ENCODE data around the gene PIGH. TPM values are rescaled to one million over a fixed set of nuclear protein-coding genes. Genes with fewer than 3 reads are reported as not detected.

The PIGH gene
- polyA plus RNA-seq, 5 donors = 24.1 to 25.4 (median 24.8) TPM

DNA sequence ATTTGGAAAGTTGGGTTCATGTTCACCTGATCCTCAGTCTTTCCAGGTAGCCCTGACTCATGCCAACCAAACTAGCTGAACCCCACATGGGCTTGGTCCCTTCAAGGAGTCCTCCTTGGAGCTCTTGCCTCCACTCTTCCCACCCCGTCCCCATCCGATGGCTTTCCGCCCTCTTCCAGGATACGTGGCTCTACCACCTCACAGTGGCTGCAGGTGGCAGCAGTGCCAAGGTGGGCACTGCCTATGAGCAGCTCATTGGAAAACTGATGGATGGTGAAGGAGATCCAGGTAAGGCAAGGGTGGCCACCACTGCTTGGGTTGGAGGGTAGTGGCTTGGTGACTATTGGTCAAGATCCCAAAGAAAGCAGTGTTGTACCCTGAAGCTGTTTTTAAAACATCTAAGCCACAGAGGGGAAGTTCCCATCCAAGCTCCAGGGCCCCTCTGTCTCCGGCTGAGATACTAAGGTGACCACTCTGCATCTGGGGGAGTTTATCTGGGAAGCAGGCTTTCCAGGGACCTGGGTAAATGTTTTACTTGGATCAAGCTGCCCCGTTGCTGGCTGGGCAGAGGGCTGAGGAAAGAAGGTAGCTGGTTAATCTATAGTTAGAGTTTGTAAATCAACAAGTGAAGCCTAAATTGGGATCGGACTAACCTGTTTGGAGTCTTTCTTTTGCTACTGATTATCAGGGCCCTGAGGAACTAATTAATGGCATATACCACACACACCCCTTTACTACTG, 23.7 kb downstream of the PIGH start:
- DNase-seq = no peak

GRCh38 chr14:67575684-67576083, 24.4 kb downstream of the PIGH start:
- no peak for DNase-seq

- no peak for DNase-seq
Measured at GRCh38 chr14:67574806-67575205, 25.3 kb downstream of the PIGH start.

- DNase-seq = no peak
Measured at GRCh38 chr14:67574156-67574555, 25.9 kb downstream of the PIGH start.

- DNase-seq = no peak
Measured at GRCh38 chr14:67573228-67574010, 26.6 kb downstream of the PIGH start.

- no peak for DNase-seq
Measured at GRCh38 chr14:67572608-67573007, 27.5 kb downstream of the PIGH start.

DNA sequence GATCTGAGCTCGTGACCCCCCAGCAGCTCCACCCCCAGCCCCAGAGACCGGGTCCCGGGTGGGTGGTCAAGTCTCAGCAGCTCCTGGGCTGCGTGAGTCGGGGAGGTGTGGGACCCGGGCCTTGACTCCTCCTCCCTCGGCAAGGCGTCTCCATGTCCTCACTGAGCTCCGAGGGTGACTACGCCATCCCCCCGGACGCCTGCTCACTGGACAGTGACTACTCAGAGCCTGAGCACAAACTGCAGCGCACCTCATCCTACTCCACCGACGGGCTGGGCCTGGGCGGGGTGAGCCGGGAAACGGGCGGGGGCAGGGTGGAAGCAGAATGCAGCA, 28.1 kb downstream of the PIGH start:
- no peak for DNase-seq

DNA sequence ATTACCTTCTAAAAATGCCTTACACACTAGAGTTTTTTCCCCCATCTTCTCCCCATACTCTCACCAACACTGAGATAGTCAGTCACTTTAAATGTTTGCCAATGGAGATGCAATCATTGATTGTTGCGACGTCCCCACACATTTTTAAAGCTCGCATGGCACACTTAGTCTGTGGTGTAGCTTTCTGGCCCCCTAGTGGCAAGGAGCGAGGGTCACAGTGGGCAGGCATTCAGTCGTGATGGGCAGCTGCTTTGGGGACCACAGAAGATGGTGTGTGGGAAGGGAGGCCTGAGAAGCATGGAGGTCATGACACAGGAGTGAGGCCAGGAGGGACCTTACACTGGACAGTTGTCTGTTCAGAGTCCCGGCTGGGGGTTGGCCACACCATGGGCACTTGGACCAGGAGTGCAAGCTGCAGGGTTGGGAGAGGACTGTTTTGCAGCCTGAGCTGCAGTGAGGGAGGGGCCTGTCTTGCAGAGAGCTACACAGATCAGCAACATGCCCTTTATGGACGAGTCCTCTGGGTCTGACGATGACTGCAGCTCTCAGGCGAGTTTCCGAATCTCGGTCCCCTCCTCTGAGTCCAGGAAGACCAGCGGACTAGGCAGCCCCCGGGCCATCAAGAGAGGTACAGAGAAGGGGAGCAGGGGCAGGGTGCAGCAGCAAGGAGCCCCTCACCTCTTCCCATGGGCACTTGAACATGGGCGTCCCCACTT, 28.6 kb downstream of the PIGH start:
- DNase-seq = peak; percentile 30 to 42

- DNase-seq = no peak
Measured at GRCh38 chr14:67570453-67570852, 29.6 kb downstream of the PIGH start.

DNA sequence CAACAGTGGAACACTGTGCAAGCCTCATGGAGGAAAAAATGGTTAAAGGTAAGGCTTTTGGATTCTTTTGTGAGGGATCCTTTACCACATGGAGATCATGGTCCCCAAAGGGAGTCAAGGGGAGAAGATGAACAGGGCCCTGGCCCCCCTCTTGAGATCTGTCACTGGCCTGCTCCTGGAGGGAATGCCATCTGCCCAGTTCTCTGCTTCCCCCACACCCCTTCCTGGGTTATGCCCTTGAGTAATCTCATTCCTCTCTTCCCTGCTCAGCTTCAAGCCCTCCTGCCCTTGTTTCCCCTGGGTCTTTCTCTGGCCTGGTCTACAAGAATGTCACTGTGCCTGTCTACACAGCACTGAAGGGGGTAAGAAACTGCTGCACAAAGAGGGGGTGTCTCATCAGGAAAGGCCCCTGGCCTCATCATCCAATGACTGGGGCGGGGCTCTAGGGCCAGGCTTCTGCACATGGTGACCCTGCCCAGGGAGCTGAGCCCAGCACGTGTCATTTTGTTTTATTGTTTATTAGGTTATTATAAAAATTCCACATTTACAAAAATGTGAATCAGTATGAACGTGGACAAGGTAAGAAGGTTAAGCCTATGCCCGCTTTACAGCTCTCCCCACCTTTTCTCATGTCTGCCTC, 30.3 kb downstream of the PIGH start:
- DNase-seq = no peak

DNA sequence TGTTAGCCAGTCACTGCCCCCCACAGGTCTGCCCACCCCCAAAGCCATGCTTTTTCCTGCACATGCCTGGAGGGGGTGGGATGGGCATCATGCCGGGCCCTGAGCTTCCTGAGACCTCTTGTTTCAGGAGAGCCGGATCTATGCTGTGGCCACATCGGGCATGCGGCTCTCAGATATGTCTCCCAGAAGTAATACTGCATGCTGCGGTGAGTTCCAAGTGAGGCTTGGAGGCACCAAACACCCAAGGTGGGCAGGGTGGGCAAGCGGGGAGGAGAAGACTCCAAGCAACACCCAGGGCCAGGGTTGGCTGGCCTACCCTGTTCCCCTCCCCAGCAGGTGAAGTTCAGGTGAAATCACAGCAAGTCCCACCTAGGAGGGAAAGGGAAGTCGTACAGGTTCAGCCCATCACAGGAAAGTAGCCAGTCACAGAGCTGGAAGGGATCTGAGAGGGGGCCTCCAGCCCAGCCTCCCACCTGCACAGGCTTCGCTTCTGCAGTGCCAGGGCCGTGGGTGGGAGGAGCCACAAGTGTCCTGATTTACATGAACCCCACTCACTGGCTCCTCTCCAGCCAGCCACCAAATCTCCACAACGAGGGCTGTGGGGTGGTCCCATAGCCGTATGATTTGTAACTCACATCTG, 30.9 kb downstream of the PIGH start:
- DNase-seq = no peak

GRCh38 chr14:67567654-67568053, 32.4 kb downstream of the PIGH start:
- no peak for DNase-seq

- no peak for DNase-seq
Measured at GRCh38 chr14:67566908-67567307, 33.2 kb downstream of the PIGH start.

DNA sequence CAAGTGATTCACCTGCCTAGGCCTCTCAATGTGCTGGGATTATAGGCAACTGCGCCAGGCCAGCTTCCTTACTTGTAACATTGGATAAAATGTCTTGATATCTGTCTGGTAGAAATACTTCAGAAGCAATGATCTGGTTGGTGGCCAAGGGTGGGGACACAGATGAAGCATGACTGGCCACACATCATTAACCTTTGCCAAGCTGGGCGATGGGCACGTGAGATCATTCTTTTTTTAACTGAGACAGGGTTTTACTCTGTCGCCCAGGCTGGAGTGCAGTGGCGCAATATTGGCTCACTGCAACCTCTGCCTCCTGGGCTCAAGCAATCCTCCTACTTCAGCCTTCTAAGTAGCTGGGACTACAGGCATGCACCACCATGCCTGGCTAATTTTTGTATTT, 35.8 kb downstream of the PIGH start:
- no peak for DNase-seq

- no peak for DNase-seq
Measured at GRCh38 chr14:67562776-67563150, 37.3 kb downstream of the PIGH start.

- DNase-seq = no peak
Measured at GRCh38 chr14:67562025-67562775, 37.9 kb downstream of the PIGH start.

GRCh38 chr14:67559639-67560038, 40.4 kb downstream of the PIGH start:
- no peak for DNase-seq

- no peak for DNase-seq
Measured at GRCh38 chr14:67557656-67558055, 42.4 kb downstream of the PIGH start.

DNA sequence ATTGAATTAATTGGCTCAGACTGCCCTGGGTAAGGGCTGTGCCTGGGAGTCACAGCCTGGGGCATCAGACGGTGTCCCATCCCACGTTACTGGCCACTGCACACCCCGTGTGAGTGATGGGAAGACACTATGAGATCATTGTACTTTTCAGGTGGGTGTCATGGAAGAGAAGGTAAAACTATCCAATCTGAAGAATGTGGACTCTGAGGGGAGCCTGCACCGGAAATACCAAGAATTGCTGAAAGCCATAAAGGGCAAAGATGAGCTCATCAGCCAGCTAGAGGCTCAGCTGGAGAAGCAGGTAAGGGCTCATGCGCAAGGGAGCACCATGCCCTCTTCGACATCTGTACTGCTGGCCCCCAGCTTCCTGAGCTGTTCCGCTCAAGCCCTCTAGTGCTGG, 43.0 kb downstream of the PIGH start:
- DNase-seq = no peak

GRCh38 chr14:67556671-67557070, 43.4 kb downstream of the PIGH start:
- no peak for DNase-seq

GRCh38 chr14:67555518-67556090, 44.5 kb downstream of the PIGH start:
- DNase-seq = no peak

Measured in right lung (tissue), 5 donors.